Testis (tissue), 2 donors: ENCODE results near the gene PPP6R2.

Source experiments
- POLR2A ChIP-seq: fragments of 450-650 bp; IDR thresholded peaks from one replicate; pipeline ENCODE4 v1.6.1; 2017; ENCODE audit warnings: antibody characterized with exemption, mild to moderate bottlenecking, moderate library complexity
- TF ChIP-seq, protein P1 (sequence below), 3 experiments: fragments of 450-650 bp in 2 of 3; fragments of 200-600 bp in 1 of 3; sonication (generic) in 1 of 3; IDR thresholded peaks; one replicate each; pipeline ENCODE4 v1.5.1; 2016 to 2019; ENCODE audit warnings: antibody characterized with exemption in 3 of 3, mild to moderate bottlenecking in 2 of 3, moderate library complexity in 1 of 3

DNA sequence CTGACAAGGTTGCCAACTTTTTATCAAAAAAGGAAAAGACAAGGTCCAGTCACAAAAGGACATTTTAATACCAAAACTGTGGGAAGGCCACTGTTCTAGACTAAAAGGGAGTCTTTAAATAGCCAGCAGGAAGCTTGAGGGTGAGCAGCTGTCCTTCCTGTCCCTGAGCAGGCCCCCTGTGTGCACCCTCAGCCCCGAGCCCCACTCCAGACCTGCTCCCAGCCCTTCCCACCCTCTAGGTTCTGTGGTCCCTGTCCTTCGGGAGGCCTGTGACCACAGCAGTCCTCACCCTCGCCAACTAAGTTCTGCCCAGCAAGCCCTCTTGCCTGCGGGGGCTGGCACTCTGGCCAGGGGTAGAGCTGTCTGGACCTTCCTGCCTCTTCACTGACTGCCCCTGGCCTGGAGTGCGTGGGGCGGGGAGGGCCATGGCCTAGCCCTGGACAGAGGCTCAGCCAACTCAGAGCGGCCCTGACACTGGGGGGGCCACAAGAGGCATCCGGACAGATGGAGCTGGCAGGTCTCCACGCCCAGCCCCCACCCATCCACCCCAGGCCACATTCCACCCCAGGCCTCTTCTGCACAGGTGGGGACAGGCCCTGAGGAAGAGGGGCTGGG lies 34.0 kb upstream of the PPP6R2 start:
- TF ChIP-seq, protein P1, sequence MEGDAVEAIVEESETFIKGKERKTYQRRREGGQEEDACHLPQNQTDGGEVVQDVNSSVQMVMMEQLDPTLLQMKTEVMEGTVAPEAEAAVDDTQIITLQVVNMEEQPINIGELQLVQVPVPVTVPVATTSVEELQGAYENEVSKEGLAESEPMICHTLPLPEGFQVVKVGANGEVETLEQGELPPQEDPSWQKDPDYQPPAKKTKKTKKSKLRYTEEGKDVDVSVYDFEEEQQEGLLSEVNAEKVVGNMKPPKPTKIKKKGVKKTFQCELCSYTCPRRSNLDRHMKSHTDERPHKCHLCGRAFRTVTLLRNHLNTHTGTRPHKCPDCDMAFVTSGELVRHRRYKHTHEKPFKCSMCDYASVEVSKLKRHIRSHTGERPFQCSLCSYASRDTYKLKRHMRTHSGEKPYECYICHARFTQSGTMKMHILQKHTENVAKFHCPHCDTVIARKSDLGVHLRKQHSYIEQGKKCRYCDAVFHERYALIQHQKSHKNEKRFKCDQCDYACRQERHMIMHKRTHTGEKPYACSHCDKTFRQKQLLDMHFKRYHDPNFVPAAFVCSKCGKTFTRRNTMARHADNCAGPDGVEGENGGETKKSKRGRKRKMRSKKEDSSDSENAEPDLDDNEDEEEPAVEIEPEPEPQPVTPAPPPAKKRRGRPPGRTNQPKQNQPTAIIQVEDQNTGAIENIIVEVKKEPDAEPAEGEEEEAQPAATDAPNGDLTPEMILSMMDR (IDR thresholded peaks at IDR 0.05): no peak
- no peak for TF ChIP-seq POLR2A
